NCI-H2107 (cell line): ENCODE data around the gene JAZF1.

Experiments used
- DNase-seq: peaks from one replicate; lab custom pipeline; 2025; lab: John Stamatoyannopoulos, UW

Gene JAZF1

DNA sequence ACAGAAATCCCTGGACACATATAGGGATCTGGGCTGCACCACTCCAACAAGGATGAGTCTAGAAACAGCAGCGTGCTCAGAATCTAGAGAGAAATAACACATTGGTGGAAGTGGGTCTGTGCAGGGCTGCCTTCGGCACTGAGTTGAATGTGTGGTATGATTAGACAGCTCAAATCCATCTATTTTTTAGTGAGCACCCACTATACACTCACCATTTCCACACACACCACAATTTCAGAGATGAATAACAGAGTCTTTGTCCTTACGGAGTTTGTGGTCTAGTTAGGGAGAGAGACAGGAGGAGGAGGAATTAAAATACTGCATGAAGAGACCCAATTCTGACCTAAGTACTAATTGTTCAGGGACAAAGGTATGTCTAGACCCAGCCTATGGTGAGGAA is 44.2 kb downstream of the JAZF1 start:
- DNase-seq = no peak

DNA sequence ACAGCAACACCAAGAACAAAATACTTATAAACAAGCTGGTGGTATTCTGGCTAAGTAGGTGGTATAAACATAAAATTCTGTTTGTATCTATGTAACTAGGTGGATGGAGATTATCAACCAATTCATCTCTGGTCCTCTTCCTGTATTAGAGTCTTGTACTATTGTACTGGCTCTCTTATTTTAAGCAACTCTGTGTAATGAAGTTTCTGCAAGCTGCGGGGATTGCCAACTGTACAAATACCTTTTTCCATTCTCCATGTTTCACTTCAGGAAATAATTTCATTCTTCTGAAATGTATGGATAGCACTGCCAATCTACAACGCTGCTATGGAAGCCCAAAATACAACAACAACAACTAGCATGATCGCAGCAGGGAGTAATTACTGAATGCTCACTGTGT is 44.8 kb downstream of the JAZF1 start:
- DNase-seq = no peak

DNA sequence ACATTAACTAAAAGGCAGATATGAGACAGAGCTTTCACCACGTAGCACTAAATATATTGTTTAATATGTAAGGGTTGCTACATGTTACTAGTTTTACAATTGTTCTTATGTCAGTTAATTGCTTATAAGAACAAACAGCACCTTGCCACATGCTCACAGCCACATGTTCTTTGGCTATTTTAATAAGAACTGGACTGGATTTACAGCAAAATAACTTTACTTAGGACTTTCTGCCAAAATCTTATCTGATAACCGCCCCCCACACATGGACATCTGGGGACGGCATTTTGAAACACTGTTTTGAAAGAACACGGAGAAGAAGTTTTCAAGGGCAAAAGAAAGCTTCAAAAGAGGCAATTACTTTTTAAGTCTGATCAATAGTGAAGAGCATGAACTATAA is 45.3 kb downstream of the JAZF1 start:
- no peak for DNase-seq

DNA sequence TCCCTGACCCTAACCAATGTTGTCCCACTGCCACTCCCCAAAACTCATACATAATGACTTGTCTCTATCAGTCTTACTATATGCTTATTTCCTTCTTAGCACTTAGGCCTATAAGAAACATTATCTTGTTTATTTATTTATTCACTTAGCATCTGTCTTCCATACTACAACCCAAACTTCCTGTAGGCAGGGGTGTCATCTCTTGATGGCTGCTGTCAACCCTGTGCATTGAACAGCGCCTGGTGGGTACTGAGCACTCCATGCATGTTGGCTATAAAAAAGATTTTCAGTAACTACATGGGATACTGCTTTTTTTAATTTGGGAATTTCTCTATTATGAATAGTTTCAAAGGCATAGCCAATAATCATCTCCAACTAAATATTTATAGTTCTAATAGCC is 46.7 kb downstream of the JAZF1 start:
- DNase-seq = no peak

DNA sequence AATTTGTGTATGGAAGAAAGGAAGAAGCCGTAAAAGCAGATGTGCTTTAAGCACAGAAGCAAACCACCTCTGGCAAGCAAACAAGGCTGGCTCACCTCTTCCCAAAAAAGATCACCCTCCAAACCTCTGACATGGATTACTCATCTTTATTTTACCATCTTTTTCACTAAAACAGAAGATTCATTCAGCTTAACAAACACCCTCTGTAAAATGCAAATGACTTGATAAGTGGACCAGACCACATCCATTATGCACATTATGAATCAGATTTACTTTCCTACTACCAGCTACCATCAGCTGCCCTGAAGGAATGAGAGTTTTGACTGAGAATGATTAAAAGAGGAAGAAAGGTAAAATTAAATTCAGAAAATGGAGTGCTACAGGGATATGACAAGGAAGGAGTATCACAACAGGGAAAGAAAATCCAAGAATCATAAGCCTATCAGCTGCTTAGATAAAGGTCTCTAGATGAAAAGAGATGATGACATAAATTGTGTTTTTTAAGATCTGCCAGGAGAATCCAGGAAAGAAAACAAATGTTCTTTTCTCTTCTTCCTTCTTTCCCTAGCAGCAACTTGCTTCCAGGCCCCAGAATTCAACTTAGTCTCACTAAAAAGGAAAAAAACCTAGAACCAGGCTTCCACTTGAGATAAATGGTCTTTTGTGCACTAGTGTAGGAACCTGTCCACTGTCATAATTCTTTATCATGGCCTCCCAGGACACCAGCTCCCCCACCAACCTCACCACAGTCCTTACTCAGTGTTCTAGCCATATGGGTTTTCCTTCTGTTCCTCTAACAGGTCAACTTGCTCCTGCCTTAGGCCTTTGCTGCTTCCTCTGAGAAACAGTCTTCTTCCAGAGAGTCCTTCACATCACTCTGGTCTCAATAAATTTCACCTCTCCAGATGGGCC is 47.4 kb downstream of the JAZF1 start:
- DNase-seq = no peak

DNA sequence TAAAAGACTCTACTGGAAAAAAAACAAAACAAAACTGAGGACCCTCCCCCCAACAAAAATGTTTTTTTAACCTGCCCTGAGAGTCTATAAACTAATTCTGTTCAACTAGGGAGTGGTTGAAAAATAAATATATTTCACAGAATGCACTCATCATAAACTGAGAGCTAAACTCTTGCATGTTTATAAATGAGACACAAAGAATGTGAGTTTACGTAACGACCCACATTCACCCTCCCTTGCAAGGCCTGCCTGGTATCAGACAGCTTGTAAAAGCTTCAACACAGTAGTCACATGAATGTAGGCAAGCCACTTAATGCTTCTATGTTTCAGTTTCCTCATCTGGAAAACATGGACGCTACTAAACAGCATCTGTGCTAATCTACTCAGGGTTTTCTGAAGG is 50.3 kb downstream of the JAZF1 start:
- DNase-seq = no peak

DNA sequence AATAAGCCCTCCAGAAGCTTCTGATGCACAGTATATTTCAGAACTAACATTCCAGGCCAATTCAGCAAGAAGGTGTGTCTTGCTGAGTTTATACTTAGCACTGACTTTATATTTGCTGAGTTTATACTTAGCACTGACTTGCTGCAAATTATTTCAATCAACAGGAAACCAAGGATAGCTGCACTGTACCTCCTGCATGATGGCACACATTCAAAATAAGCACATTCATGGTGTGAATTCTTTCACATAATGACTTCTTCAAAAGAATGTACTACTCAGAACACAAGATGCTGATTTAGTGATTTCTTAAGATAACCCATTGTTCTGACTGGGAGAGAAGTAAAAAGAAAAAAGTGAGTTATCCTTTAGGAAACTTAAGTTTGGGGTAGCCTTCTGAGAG is 52.0 kb downstream of the JAZF1 start:
- no peak for DNase-seq

DNA sequence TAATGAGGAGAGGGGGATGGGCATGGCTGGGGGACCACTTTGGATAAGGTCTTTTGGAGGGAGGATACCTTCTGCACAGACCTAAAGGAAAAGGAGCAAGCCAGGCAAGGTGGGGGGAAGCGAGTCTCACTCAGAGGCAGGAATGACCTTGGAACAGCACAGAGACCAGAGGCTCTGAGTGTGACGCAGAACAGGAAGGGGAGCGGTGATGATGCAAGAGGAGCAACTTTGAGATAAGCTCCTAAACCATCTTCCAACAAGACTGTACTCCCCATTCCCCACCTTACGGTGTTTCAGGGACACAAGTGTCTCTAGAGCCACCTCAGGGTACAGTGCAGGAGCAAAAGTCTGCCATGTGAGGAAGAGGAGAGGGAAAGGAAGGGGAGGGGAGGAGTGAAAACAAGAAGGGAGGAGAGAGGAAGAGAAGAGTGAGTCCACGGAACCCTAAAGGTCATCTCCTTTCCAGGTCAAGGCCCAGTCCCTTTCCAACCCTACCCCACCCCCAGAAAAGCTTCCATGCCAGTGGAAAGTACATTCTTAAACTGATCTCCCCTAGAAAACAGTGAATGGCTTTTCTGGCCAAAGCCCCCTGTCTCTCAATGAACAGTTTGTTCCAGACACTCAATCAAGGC is 54.1 kb downstream of the JAZF1 start:
- no peak for DNase-seq

DNA sequence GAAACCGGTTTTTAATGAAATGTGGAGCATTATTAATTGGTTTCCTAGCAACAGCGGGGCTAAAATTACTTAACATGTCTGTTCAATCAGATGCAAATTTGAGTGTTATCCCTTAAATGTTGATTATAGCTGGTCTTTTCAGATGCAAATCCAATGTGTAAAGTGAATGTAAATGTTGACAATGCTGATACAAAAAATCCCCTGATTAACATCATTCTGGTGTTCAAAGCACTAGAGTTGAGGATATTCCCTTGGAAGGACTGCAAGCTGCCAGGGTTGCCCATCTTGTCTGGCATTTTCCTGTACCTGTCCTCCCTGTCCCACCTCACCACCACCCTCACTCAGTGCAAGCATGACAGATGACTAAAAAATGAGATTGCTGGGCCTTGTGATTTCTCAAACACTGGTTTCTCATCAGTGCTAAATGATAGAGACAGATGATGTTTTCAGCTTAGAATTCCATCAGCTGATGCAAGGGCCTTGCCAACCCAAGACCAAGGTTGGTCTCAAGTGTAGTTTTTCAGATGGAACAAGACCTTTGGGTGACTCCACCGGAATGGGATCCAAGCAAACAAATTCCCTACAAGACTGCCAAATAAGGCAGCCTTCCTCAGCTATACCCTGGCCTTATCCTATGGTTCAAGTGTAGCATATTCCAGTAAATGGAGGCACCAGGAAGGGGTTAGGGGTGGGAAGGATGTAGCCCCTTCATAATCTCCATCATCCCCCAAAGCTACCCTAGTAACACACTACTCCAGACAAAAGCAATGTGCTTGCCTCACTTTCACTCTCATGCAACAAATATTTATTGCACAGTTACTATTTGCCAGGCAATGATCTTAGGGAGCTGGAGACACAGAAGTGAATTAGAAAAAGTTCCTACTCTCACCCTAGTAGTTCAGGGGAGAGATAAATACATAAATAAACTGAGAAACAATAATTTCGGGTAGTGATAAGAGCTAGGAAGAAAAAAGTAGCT is 54.9 kb downstream of the JAZF1 start:
- no peak for DNase-seq

DNA sequence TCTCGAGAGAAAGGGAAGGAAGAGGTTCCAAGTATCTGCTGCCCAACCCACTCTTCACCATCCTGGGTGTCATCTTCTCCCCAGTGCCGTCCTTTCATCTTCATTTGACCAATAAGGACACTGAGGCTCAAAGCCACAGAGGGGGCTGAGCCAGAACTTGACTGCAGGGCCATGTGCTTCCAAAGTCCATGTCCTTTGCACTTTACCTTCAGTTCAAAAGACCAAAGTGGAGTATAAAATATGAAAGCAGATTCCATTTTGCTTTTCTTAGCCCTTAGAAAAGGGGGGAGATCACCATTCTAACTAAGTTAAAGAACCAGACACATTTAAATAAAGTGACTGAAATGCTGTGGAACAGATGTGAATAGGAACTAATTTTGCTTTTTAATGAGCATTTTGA is 56.2 kb downstream of the JAZF1 start:
- no peak for DNase-seq

DNA sequence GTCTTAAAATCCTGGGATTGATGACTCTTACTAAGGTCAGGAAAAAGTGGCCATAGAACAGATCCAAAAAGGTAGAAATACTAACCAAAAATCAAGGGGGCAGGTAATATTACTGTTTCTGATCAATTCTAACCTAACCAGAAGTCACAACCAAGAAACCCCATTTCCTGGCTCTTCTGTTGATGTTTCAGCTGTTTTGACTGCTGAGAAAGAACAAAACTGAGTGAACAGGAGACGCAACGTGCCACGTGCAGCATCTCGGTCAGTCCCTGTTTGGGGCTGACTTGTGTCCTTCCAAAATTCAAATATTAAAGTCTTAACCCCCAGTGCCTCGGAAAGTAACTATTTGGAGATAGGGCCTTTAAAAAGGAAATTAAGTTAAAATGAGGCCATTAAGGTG is 56.8 kb downstream of the JAZF1 start:
- DNase-seq = no peak

DNA sequence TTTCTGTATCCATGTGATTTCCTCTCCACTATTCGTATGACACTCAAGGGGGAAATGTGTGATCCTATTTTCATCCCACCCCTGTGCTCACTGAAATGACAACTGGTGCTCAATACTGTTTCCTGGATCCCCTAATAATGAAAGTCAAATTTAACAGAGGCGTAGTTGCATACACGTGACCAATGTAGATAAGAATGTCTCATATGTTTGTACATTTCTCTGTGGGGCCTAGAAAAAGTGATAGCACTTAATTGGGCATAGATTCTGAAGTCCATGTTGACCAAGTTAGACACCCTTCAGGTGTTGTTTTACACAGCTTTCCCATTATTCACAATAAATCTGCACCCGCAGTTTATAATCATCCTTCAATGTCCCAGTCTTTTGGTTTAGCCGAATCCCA is 59.1 kb downstream of the JAZF1 start:
- DNase-seq = no peak

DNA sequence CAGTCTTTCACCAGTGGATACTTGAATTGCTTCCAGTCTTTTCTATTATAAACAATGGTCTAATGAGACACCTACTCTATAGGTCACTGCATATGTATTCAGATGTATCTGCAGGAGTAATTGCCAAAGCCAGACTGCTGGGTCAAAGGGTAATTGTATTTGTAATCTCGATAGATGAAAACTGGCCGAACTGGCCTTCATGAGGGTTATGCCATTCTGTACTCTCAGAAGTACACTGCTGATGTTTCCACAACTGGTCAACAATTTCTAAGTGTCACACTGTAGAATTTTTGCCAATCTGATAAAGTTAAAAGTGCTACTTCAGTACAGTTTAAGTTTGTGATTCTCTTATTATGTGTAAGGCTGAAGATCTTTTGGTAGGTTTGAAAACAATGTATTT is 64.6 kb downstream of the JAZF1 start:
- no peak for DNase-seq

DNA sequence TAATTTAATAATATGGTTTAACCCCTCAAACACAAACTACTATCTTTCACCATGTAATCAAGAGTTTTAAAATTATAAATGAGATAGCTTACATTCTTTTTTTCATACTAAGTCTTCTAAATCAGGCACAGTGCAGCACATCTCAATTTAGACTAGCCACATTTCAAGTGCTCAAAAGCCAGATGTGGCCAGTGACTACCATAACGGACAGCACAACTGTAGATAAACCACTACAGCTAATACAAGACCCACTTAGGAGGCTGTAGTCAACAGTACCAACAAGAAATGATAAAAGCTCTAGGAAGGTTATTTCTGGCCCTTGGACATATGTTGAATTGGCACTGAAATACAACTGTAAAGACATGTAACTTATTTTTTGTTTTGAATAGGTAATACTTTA is 65.3 kb downstream of the JAZF1 start:
- DNase-seq = no peak

DNA sequence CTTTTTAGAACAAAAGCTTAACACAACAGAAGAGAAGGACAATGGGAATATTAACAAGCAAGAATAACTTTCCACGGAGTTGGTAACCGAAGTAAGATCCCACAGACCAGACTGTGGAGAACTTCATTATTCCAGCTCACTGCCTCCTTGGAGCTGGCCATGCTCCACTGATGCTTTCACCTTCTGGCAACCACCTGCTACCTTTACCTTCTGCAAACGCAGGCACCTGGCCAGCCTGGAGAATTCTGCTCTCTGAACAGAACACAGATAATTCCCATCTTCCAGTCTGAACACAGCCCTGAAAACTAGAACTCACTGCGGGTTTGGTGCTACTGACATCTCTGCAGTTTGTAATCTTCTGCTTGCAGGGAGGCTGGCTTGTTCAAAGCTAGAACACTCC is 66.5 kb downstream of the JAZF1 start:
- DNase-seq = no peak

DNA sequence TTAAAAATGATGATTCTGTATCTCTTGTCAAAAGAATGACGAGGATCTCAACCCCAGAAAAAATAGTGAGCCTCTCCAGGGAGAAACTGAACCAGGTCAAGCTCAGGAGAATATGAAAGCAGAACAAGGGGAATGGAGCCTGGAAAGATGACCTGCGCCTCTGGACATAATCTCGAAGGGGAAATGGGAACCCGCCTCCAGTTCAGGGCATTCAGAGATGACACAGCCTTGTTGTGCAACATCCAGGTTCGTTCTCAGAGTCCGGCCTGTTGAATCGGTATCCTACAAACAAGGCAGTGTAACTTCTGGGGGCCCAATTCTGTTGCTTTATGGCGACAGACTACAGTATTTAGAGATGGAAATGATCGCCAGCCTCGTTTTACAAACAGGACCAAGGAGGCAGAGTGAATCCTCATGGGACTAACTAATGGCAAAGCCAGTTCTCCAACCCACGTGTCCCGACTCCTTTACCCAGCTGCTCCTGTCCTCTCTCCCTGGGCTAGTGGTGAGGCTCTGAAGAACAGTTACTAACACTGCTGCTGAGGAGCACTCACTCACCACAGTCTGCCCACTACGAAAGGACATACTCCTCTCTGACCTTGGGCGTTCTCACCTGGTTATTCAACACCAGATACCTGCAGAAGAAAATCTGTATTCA is 67.6 kb downstream of the JAZF1 start:
- DNase-seq = no peak

DNA sequence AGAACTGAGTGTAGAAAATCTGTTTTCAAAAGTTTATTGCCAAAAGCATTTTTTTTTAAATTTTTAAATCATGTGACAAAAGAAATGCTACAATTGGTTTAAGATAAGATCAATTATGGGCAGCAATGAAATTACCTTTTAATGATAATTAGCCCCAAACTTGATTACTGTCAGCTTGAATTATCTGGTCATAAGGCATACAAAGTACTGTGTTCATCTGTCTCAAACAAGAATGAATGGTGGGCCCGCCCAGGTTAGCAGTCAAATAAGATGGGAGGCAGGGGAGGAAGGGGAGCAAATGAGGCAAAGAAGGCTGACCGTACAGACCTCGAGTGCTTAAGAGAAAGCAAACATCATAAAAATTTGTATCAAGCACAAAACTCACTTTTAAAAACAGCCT is 68.1 kb downstream of the JAZF1 start:
- no peak for DNase-seq

DNA sequence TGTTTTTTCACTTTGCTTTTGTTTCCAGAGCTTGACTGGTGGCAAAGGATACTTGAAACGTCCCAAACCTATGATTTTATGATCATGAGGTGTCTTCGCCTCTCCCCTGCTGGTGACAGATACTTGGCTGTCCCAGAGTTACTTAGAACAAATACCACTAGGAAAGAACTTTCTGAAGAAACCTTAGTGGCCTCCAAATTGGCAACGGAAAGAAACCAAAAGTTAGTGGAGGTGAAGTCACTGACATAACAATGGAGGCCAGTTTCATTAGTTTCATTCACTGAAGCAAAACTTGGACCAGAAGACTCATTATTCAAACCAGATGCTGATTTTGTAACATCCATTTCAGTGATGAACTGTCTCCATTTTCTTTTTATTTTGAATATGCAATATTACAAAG is 68.6 kb downstream of the JAZF1 start:
- DNase-seq = no peak

DNA sequence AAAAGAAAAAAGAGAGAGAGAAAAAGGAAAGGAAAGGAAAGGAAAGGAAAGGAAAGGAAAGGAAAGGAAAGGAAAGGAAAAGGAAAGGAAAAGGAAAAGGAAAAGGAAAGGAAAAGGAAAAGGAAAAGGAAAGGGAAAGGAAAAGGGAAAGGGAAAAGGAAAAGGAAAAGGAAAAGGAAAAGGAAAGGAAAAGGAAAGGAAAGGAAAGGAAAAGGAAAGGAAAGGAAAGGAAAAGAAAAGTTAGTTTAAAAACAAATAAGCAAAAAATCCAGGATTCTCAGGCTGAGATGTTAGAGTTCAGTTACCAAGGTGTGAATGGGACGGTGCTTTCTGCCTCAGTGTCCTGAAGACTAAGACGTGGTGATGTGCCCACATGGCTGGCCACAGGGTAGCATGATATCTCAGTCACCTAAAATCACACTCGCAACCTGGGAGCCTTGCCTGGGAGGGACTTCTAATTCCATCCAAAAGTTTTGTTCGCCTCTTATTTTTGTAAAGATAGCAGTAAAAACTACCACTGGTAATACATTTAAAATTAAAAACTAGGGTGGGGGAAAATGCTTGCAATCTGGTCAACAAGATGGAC is 70.1 kb downstream of the JAZF1 start:
- no peak for DNase-seq

DNA sequence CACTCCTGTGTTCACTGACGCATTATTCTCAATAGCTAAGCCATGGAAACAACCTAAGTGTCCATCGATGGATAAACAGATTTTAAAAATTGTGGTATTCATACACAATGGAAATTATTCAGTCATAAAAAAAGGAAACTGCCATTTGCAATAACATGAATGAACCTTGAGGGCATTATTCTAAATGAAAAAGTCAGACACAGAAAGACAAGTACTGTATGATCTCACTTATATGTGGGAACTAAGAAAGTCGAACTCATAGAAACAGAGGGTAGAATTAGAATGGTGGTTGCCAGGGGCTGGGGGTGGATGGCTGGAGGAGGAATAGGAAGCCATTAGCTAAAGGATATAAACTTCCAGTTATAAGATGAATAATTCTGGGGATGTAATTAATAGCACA is 71.8 kb downstream of the JAZF1 start:
- no peak for DNase-seq

DNA sequence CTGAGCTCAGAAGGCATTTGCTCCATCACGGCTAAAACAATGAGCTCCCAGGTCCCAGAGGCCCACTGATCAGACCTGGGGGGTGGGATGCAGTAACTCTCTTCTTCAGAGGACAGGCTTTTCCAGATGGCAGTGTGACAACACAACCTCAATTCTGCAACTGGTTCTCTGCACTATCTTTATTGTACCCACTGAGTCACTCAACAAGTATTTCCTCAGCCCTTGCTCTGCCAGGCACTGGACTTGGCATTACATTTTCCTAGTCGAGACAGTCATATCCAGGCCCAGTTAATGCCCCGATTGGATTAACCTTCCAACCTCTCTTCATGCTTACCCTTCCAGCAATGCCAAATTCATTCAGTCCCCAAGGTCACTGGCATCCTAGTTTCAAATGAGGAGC is 72.6 kb downstream of the JAZF1 start:
- DNase-seq = no peak
